ENCODE measurements around the gene C8A.
A peak's percentile ranks its signal among the peaks of the same experiment; 100 is the strongest.

Gene C8A

DNA sequence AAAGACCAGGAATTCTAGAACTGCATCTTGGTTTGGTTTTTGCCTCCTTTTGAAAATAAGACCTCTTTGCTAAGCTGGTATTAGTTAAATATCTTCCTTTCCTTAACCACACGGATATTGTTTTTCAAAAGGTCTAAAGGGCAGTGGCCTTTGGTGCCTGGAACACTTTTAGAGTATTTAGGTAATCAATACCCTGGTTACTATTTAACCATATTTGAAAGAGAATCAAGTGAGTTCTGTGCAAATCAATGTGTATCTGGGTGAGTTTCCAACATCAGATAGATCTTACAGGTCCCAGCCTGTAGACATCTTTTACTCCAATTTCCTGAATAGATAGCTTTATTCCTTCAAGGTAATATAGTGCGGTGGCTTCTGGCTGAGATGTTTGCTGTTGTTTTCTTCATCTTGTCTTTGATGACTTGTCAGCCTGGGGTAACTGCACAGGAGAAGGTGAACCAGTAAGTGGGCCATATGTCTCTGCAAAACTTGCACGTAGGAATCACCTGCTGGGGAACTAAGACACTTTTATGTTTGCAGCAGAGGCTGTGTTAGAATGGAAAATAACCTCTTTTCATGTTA lies at the start of gene C8A:
C8A (plus strand) TSS at position 277 of the 579 bp plus-strand sequence; CDS start at position 382, 105 bp downstream.
- DNase-seq = no peak

DNA sequence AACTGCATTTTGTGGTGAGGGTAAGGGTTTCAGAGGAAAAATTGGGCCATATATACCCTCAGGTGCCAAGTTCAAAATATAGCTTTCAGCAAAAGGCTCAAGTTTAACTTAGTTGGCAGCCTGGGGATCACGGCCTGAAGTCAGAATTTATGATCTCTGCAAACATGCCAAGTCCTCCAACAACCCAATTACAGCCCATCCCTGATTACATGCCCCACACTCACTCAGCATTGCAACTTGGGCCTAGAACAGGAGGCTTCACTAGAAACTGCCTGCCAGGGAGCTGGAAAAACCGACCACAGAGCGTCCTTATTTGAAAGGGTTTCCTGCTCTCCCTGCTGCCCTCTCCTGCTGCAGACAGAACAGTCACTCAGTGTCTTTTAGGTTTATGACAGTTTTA lies 47.8 kb upstream of the C8A start:
- no peak for DNase-seq

DNA sequence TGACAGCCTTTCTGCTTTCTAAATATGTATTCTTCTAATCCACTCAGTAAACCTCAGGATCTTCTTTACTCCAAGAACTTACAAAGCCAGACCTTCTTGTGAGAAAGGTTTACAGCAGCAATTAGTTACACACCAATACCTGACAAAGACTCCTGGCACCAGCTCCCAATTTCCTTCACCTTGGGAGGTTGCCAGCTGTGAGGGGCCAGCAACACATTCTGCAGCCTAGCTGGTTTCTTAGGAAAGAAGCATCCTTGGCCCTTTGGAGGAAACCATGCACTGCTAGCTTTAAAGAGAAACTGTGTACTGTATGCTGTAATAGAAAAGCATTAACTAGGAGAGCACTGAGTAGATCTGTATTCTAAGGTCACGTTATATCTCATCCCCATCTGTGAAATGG lies 46.2 kb upstream of the C8A start:
- no peak for DNase-seq

DNA sequence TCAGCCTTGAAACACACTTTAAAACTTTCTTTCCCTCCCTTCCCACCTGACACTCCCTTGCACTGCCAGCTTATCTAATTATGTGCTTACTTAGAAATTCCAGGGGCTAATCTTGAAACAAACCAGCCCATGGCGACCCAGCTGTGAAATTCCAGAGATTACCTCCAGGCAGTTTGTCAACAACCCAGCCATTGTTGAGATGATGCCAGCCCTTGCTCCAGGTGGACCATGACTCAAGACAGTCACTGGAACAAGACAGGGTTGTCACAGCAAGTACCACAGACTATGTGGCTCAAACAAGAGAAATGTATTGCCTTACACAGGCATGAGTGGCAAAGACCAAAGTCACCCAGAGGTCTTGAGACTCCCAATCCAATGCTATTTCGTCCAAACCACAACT lies 43.3 kb upstream of the C8A start:
- DNase-seq = no peak

DNA sequence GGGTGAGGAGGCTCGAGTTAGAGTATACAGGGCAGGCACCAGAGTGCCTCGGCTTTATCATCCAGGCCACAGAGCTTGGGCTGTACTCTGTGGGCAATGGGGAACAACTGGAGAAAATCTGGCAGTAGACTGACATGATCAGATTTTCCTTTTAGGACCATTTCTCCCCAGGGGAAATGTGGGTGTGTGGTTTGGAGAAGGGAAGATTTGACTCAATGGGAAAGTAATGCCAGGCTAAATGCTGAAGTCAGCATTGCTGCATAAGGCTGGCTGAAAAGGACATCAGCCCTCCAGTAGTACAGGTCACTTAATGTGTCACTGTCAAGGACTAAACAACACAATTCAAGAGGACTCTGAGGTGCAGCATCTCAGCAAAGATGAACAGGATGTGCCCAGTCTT lies 40.4 kb upstream of the C8A start:
- no peak for DNase-seq

DNA sequence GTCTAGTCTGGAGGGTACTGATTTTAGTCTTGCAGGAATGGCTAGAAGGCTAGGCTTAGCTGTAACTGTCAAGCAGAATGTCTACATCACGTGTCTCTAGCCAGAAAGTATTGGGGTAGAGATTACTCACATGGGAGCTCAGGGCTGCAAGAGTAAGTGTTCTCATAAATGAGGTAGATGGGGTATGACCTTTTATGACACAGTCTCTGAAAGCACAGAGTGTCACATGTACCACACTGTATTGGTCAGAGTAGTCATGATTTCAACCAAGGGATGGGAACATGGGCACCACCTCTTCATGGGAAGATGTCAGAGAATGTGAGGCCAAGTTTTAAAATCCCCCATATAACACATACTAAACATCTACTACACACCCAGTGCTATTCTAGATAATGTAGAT lies 38.3 kb upstream of the C8A start:
- DNase-seq = no peak

DNA sequence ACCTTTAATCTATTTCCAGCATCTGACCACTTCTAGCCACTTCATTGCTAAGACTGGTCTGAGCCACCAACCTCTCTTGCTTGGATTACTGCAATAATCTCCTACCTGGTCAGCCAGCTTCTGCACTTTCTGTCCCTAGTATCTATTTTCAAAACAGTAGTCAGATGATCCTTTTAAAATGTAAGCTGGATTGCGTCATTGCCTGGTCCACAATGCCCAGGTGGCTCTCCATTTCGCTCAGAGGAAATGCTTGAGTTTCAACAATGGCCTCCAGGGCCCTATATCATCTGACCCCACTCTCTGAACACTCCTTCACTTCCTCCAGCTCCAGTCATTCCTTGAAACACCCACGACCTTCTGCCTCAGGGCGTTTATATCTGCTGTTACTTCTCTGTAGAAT lies 37.7 kb upstream of the C8A start:
- DNase-seq = no peak

DNA sequence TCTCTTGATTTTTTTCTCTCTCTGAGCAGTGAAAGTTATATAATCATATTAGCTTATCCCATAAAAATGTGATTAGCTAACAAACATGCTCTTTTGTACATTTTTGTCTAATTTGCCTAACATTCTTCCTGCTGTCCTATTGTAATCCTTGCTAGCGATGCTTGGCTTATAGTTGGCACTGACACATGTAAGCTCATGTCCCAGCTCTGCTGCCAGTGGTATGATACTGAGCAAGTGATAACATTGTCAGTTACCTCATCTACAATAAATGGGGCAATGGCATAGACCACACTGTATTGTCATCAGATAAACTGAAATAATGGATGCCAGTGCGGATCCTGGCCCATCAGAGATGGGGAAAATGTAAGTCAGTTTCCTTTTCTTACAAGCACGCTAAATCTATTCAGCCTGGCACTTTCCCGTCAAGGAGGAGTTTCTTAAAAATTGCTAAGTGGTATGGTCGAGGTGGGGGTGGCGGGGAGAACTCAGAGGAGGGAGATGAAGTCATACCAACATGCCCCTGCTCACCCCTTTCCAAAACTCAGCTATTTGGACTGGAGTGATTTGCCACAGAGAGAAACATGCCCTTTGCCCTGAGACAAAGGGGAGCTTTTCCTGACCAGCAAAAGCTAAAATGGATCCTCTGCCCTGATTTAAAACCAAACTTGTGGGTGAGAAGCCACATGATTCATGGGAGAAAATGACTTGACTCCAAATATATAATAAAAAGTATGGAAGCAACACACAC lies 36.7 kb upstream of the C8A start:
- no peak for DNase-seq

DNA sequence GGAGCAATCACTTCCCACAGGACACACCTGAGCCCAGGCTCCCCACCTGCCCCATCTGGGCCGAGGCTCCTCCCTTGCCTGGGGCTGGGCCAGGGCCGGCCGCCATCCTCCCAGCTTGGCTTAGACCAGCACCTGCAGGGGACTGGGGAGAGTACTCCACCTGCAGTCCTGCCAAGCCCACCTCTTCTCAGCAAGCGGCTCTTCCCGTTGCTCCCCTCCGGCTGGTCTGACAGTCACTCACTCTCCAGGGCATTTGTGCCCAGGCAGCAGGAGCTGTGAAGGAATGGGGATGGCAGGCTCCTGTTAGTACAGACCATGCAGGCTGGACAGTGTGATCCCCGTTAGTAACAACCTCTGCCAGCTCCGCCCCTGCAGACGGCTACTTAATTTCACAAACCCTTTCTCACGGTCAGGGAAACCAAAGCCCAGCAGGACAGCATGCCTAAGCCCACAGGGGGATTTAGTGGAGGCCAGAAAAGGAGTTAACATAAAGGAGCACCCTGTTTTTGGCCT lies 35.2 kb upstream of the C8A start, which contains the start of gene FYB2:
FYB2 (minus strand) TSS at position 18 of the 513 bp plus-strand sequence. CDS start 114 bp downstream, outside the sequence.
- DNase-seq = peak in 1 of 2 experiments; percentile 58

DNA sequence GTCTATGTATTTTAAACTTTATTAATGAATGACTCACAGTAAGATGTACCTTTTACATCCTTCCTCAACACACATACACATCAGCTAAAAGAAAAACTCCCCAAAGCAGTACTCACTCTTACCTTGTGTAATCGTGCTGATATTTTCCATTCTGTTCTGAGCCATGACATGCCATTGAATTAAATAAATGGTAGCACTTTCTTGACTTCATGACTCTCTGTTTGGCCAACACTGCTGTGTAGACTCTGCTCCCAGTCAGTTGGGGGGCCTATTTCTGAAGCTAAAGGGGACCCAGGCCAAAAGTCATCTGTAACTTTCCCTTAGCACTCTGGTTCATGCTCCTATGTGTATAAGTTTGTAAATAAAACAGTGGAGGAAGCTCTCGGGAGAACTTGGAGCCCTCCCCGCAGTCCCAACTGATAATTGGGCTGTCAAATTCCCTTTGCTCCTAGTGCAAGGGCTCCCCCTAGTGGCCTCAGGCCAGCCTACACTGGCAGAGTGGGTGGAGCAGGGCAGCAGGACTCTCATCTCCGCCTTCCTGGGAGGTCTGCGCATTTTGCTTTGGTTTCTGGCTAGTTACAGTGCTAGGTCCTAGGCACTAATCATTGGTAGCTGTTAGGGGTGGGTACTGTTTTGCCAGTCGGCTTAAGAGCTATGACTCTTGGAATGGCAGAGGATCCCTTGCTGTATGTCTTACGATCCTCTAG lies 33.7 kb upstream of the C8A start:
- DNase-seq = no peak

DNA sequence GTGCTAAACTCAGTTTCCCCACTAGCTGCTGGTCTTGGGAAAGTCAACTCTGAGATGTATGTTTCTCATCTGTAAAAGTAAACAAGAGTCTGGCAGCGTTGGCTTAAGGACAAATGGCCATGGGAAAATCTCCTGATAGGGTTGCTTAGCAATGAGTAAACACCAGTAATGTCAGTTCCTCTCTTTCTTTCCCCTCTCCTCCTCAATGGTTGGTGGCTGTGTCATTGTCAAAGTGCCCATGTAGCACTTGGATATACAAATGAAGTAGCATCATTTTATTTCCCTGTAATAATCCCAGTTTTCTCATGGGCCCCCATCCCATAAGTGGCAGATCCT lies 33.2 kb upstream of the C8A start:
- no peak for DNase-seq

DNA sequence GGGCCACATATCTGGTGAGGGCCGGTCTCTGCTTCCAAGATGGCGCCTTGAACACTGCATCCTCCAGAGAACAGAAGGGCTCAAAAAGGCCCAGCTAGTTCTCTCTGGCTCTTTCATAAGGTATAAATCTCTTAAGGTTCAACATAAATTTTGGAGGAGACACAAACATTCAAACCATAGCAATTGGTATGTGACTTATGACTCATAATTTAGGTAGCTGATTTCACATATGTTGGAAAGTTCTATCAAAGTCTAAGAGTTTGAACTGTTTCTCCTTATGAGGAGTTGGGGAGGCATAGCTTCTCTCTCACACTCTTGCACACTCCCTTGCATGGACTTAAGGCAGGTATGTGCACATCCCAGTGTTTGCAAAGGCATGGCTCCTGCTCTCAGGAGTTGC lies 30.3 kb upstream of the C8A start:
- no peak for DNase-seq

DNA sequence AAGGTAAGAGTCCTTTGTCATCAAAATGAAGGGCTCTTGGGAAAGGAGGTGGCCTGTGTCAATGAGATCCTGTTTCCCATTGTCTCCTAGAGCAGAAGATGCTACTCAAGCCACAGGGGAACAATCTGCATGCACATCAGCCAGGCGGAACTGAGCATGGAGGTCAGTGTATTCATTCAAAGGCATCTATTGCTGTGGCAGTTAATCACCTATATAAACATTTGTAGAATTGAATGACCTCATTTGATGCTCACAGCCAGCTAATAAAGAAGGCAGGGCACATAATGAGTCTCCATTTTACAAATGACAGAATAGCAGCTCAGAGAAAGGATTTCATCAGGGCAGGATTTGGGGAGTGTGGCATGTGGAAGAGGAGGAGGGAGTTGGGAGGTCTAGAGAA lies 29.7 kb upstream of the C8A start:
- no peak for DNase-seq

DNA sequence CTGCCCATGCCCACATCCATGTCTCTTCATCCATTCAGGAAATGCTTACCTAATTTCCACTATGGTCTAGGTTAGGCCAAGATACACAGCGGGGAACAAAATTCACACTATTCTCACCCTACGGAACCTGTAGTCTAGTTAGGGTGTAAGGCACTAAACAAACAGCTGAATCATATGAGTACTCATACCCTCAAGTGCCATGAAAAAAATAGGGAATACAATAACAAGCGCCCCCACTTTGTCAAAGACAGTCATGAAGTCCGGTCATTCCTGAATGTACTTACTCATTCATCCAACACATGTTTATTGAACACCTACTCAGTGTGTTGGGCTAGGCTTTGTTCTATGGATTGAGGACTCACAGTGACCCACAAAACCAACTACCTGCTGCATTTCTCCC lies 29.2 kb upstream of the C8A start:
- no peak for DNase-seq

DNA sequence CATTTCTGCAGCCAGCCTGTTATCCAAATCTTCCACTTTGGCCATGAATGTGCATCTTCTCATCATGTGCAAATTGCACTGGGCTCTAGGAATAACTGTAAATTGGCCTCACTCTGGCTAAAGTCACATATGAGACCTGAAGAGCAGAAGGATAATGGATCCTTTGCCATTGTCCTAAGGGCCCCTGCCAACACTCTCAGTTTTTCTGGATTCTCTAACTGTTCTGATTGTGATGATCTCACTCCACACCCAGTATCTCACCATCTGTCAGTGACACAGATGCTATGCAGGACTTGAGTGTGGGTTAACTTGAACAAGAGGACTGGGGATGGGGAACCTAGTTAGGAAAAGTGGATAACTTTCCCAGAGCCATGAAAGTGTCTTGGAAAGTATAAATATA lies 26.9 kb upstream of the C8A start:
- peak in 1 of 2 experiments; percentile 66 for DNase-seq

DNA sequence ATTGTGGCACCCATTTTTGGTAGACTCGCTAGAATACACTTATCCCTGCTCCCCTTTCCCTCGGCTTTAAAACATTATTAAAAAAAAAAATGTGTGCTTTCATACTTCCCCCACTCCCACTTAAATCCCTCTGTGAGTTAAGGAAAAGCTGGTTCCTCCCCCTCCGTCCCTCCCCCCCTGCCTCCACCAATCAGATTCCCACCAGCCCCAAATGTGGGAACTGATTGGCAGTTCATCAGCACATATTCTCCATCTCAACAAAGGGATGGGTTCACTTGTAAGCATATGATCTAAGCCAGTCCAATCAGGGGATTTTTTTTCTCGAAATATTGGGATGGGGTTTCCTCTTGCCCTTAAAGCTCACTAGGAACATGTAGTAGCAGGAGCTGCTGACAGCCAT lies 24.5 kb upstream of the C8A start:
- DNase-seq = no peak

DNA sequence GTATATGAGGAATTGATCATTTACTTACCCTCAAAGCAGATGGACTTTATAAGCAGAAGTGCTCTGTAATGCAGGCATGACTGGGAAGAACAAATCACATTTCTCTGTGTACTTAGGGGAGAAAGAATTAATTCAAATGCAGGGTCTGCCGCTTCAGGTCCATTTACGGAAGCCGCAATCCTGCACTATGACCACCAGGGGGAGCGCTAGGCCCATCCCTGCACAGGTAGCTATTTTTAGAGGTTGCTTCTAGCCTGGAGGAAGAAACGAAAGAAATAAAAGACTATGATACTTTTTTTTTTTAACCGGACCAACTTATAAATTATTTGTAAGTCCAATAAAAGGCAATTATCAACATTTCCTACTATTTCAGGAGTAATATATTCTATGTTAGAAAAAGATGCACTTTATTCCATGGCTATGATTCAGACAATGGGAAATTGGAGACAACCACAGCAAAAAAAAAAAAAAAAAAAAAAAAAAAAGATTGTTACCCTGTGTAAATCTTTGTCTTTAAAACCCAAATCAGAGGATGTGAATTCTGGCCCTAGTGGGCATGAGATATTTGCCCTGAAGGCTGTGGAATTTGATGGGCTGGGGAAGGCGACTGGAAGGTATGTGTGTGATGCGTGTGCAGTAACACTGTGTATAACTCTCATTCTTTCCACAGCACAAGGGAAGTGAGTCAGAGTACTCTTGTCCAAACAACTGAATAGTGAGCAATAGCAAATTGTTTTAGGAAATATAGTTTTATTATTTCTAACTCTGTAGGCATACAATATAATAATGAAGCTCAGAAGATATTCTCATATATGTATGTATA lies 22.5 kb upstream of the C8A start:
- peak; percentile 14 to 74 for DNase-seq

DNA sequence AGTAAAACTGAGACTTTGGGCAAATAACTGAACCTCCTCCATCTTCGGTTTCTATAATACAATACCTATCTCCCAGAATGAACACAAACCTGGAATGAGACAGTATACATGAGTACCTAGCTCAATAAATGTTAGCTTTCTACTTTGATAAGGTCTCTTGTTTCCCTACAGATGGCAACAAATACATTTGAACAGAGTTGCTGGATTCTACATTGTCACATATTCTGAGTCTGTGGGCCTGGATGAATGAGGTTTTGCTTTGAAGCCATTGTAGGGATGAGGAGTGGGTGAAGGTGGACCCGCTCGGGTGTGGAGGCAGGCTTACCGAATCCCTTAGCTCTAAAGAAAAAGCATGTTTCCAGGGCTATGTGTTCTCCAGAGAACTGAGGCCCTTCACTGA lies 21.5 kb upstream of the C8A start:
- DNase-seq = no peak

DNA sequence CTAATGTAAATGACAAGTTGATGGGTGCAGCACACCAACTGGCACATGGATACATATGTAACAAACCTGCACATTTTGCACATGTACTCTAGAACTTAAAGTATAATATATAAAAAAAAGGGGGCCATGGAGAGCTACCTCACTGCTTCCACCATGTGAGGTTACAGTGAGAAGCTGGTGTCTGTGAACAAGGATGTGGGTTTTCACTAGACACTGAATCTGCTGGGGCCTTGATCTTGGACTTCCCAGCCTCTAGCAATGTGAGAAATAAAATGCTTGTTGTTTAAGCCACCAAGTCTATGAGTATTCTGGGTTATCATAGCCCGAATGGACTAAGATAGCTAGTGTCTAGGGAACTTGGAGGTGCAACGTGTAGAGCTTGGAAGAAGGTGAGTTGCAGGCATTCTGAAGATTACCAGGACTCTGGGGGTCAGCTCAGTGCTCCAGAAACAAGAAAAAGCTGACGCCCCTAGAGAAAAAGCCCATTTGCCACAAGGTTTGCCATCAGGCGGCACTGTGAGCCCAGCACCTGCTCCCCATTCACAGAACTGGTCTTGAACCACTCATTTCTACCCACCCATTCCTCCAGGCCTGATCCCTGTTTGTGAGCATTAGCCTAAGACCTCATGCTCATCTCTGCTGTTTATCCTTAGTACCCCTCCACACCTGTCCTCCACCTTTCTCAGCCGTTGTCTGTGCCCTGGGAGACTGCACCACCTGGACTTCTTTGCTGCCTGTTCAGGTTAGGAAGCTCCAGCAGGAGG lies 20.3 kb upstream of the C8A start:
- DNase-seq = no peak

DNA sequence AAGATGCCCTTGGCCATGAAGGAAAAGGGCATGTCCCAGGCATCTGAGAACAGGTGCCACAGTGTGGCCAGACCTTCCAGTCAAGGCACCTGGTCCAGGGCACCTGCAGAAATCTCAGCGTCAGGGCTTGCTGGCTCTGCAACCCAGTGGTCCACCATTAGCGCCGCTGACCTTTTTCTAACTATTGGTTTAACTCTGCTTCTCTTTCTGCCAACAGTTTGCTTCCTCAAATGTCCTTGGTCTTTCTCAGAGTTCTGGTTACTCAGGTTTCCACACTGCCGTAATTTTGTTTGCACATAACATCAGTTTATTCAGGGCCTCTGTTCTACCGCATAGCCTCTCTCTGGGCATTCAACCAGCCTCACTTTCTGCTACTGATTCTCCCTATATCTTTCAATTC lies 18.9 kb upstream of the C8A start:
- DNase-seq = no peak

DNA sequence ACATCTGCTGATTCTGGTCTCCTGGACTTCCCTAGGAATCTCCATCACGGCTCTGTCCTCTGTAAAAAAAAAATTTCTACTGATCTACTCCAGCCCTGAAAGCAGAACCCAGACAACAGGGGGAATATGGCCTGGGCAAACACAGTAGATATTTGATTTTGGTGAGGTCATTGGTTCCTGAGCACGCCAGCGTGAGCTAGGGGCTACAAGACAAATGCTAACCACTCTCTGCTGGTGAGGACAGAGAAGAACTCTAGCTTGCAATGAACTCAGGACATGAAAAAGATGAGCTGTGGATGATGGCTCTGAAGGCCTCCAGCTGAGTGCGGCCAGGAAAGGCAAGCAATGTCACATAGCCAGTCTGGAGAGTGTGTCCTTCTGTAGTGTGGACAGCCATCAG lies 18.2 kb upstream of the C8A start:
- no peak for DNase-seq

DNA sequence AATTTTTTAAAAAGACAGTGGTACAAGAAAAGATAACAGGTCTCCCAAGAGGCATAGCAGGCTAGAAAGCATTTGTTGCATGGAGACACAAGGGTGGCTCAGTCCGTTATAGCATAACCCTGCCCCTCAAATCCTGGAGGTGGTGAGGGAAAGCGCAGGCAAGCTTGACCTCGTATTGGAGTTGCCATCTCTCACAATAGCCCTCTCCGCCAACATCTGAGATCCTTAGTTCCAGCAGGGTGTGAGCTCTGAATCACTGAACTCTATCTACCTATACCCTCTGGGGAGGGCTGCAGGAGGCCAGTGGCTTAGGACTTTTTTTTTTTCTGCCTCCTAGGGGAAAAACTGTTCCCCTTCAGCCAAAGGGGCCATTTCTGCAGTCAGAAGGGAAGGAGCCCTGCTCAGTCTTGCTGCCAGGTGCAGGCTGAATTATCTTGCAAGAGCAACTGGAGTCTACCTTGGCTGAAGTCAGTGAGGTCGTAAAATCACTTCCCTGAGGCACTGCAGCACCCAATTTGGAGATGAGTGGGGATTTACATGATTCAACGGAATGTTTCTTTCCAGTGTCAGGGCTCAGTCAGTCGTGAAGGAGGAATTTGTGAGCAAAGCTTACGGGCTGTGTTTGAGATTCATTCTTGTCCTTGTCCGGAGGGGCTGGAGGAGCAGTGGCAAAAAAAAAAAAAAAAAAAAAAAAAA lies 17.2 kb upstream of the C8A start:
- no peak for DNase-seq

Measured in cerebellar nuclear complex (tissue), 1 donor.